Activated effector memory CD4-positive, alpha-beta T cell treated with Interleukin-2 at 50 U/mL for 16 hours (primary cell): ENCODE measurements around the gene MAPK4.
"Not testable (repeated sequence)": the region's sequence is repeated elsewhere in the genome, so short reads cannot be mapped to it uniquely, and the experiment has no call there.

ENCODE experiments used
- DNase-seq: peaks from one replicate; pipeline ENCODE4 v3.0.0-alpha.2; 2020

The MAPK4 gene

GRCh38 chr18:50775726-50776125 lies 215.8 kb downstream of the MAPK4 start:
- DNase-seq, result no peak

GRCh38 chr18:50776383-50776782 lies 216.5 kb downstream of the MAPK4 start:
- no peak for DNase-seq

- not testable (repeated sequence) for DNase-seq
These were observed 219.1 kb downstream of the MAPK4 start for GRCh38 chr18:50779021-50779420.
